ENCODE measurements around the gene PGP. TPM values are rescaled to one million over a fixed set of nuclear protein-coding genes. Genes with fewer than 3 reads are reported as not detected.

Gene PGP
- total RNA-seq, 2 donors from 2014 or later: 9.1 to 19.5 TPM

DNA sequence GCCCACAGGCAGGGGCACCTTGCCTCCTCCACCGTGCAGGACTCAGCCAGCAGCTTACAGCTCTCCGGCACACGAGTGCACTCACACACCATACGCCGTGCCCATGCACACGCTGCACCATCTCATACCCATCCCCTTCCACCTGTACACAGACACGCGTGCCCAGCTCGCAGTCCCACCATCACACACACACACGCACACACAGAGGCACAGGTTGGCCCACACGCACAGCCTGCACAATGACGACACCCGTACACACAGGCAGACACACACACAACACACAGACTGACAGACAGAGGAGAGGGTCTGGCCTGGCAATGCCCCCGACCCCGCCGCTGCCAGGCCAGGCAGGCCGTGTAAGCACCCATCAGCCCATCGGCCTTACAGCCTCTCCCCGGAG lies 30.3 kb downstream of the PGP start:
- TF ChIP-seq, protein P1, sequence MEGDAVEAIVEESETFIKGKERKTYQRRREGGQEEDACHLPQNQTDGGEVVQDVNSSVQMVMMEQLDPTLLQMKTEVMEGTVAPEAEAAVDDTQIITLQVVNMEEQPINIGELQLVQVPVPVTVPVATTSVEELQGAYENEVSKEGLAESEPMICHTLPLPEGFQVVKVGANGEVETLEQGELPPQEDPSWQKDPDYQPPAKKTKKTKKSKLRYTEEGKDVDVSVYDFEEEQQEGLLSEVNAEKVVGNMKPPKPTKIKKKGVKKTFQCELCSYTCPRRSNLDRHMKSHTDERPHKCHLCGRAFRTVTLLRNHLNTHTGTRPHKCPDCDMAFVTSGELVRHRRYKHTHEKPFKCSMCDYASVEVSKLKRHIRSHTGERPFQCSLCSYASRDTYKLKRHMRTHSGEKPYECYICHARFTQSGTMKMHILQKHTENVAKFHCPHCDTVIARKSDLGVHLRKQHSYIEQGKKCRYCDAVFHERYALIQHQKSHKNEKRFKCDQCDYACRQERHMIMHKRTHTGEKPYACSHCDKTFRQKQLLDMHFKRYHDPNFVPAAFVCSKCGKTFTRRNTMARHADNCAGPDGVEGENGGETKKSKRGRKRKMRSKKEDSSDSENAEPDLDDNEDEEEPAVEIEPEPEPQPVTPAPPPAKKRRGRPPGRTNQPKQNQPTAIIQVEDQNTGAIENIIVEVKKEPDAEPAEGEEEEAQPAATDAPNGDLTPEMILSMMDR (IDR thresholded peaks at IDR 0.05): no peak
- no peaks in the 10 kb centered on the region for H3K36me3 ChIP-seq
- DNase-seq (ENCODE audit: low spot score): no peak
- no peak overlapping the region for H3K27ac ChIP-seq
- H3K4me3 ChIP-seq: no peak overlapping the region
- H3K4me1 ChIP-seq (ENCODE audit: control insufficient read depth in 1 of 2, low read depth in 2 of 2): no peaks in the 10 kb centered on the region
- no peaks in the 10 kb centered on the region for H3K27me3 ChIP-seq (replicated peaks; ENCODE audit: insufficient read depth)
- ATAC-seq (ENCODE audit: insufficient number of reproducible peaks, low FRiP score, low read depth): no peak
- no peaks in the 10 kb centered on the region for H3K9me3 ChIP-seq

DNA sequence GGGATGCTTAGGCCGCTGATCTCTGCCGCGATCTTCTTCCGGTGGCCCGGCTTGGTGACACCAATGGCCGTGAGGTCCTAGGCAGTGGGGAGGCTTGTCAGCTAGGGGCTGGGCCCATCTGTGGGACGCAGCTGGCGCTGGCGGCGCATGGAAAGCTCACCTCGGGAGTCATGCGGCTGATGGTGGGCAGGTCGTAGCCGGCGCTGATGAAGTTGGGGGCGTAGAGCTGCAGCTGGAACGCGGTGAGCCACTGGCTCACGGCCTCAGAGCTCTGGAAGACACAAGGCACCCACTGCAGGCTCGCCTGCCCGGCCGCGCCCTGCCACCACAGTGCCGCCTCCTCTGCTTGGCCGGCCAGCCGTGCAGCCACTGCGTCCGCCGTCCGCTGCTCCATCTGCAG lies 31.0 kb downstream of the PGP start:
- H3K36me3 ChIP-seq: no peaks in the 10 kb centered on the region
- TF ChIP-seq, protein P1 (IDR thresholded peaks at IDR 0.05): no peak
- no peaks in the 10 kb centered on the region for H3K4me1 ChIP-seq (ENCODE audit: control insufficient read depth in 1 of 2, low read depth in 2 of 2)
- no peaks in the 10 kb centered on the region for H3K27me3 ChIP-seq (replicated peaks; ENCODE audit: insufficient read depth)
- DNase-seq (ENCODE audit: low spot score) (no peak), ATAC-seq (ENCODE audit: insufficient number of reproducible peaks, low FRiP score, low read depth) (no peak)
- no peak overlapping the region for H3K4me3 ChIP-seq
- H3K9me3 ChIP-seq: no peaks in the 10 kb centered on the region
- H3K27ac ChIP-seq: no peak overlapping the region

DNA sequence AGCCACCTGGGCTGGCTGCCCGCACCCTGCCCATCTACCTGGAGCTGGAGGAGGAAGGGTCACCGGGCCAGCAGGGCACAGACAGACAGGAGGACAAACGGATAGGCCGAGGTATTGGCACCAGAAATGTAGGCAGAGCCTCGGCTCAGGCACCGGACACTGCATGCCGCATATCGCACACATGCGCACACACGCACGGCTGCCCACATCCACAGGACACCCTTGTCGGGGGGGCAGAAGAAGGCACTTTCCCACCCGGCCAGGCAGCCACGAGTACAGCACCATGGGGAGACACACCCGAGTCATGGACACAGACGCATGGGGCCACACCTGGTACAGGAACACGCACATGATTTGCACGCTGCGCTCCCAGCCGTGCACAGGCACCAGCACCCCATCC lies 32.7 kb downstream of the PGP start:
- TF ChIP-seq, protein P1 (IDR thresholded peaks at IDR 0.05): no peak
- Histone ChIP-seq H3K36me3 (peaks cover 4% of the 10 kb centered on the region), H3K27me3 (replicated peaks; ENCODE audit: insufficient read depth) (no peaks in the 10 kb centered on the region), H3K9me3 (no peaks in the 10 kb centered on the region), H3K27ac (no peak overlapping the region), H3K4me1 (ENCODE audit: control insufficient read depth in 1 of 2, low read depth in 2 of 2) (no peaks in the 10 kb centered on the region), H3K4me3 (no peak overlapping the region)
- DNase-seq (ENCODE audit: low spot score) (no peak), ATAC-seq (ENCODE audit: insufficient number of reproducible peaks, low FRiP score, low read depth) (no peak)

DNA sequence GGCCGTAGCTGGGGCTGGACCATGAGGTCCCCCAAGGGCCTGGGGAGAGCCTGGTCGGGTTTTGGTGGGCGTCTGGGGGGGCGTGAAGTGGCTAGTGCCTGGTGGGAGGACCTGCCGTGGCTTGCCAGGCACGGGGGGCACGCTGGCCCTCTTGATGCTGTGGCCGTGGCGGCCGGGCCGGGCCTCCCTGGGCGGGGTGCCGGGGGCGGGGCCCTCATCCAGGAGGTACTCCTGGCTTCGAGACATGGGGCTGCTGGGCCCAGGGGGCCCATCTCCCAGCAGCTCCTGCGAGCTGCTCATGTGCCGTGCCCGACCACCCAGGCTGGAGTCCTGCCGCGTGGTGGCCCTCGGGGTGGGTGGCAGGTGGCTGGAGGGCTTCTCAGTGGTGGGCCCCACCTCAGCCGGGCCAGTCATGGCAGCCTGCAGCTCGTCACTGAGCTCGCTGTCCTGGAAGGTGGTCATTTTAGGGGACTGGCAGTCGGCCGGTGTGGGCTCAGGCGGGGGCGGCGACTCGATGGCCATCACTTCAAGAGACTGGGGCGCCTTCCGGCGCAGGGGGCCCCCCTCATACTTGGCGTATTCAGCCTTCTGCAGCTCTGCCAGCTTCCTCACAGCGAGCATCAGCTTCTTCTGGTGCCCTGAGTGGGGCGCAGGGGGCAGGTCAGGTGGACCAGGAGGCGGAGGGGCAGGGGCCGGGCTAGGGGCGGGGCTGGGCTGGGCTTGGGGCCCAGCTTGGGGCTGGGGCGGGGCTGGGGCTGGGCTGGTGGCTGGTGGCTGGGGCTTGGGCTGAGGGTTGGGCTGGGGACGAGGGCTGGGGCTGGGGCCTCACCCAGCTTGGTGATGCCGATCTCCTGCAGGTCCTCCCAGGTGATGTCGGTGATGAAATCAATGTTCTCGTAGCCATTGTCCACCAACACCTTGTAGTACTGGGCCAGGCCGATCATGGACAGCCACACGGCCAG lies 33.4 kb downstream of the PGP start:
- ATAC-seq (ENCODE audit: insufficient number of reproducible peaks, low FRiP score, low read depth): no peak
- no peak for DNase-seq (ENCODE audit: low spot score)
- TF ChIP-seq, protein P1 (IDR thresholded peaks at IDR 0.05): no peak
- Histone ChIP-seq H3K9me3 (no peaks in the 10 kb centered on the region), H3K27me3 (replicated peaks; ENCODE audit: insufficient read depth) (no peaks in the 10 kb centered on the region), H3K4me1 (ENCODE audit: control insufficient read depth in 1 of 2, low read depth in 2 of 2) (no peaks in the 10 kb centered on the region), H3K27ac (no peak overlapping the region), H3K4me3 (no peak overlapping the region), H3K36me3 (peaks cover 7% of the 10 kb centered on the region)

DNA sequence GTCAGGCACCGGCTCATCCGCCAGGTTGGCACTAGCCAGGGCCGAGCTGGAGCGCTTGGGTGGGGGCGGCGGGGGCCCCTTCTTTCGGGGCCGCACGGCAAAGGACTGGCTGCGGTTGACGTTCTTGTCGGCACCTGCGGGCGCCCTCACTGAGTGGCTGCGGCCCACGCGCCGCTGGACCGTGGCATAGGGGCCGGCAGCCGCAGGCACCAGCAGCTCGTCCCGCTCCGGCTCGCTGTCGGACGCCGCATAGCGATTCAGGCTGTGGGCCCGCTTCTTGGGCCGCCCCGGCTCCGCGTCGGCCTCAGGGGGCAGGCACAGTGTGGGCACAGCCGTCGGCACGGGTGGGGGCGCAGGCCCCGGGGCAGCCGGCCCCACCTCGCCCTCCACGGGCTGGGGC lies 34.2 kb downstream of the PGP start:
- TF ChIP-seq, protein P1 (IDR thresholded peaks at IDR 0.05): no peak
- H3K36me3 ChIP-seq: peaks cover 14% of the 10 kb centered on the region
- DNase-seq (ENCODE audit: low spot score): no peak
- H3K9me3 ChIP-seq: no peaks in the 10 kb centered on the region
- H3K4me3 ChIP-seq: no peak overlapping the region
- H3K27ac ChIP-seq: no peak overlapping the region
- H3K27me3 ChIP-seq (replicated peaks; ENCODE audit: insufficient read depth): no peaks in the 10 kb centered on the region
- H3K4me1 ChIP-seq (ENCODE audit: control insufficient read depth in 1 of 2, low read depth in 2 of 2): no peaks in the 10 kb centered on the region
- ATAC-seq (ENCODE audit: insufficient number of reproducible peaks, low FRiP score, low read depth): no peak
